ENCODE data around the gene CAPN1.

DNA sequence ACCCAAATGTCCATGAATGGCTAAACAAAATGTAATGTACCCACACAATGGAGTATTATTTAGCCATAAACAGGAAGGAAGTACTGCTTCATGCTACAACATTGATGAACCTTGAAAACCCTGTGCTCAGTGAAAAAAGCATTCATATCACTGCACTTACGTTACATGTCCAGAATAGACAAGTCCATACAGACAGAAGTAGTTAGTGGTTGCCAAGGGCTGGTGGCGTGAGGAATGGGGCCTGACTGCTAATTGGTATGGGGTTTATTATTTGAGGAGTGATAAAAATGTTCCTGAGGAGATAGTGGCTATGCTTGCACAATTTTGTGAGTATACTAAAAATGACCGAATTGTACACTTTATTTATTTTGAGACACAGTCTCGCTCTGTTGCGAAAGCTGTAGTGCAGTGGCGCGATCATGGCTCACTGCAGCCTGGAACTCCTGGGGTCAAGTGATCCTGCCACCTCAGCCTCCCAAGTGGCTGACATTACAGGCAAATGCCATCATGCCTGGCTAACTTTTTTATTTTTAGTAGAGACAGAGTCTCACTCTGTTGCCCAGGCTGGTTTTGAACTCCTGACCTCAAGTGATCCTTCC is 39.7 kb upstream of the CAPN1 start:
- TF ChIP-seq CTCF (IDR thresholded peaks at IDR 0.05; ENCODE audit: low read length) = no peak
- no peak for TF ChIP-seq EZH2 (optimal IDR thresholded peaks at IDR 0.05; ENCODE audit: low read depth, low read length)

All from MM.1S (cell line).